Karpas-422 (cell line): ENCODE measurements around the gene BASP1. TPM values are rescaled to one million over a fixed set of nuclear protein-coding genes. Genes with fewer than 3 reads are reported as not detected.

Experiments
- DNase-seq: peaks from one replicate; pipeline ENCODE4 v3.0.0-alpha.2; 2015
- H2AFZ ChIP-seq: fragments of 200-600 bp; sonication (generic); 2 replicates; pipeline ENCODE4 v1.6.1; 2014; ENCODE audit warnings: antibody characterized with exemption, low read length, mixed read lengths
- H3K27ac ChIP-seq: fragments of 200-600 bp; sonication (generic); 2 replicates; pipeline ENCODE4 v1.5.1; 2014; ENCODE audit warnings: mild to moderate bottlenecking, low read length, moderate library complexity
- H3K27me3 ChIP-seq: fragments of 200-600 bp; sonication (generic); 2 replicates; pipeline ENCODE4 v1.6.1; 2014; ENCODE audit warnings: low read length, mixed read lengths
- H3K36me3 ChIP-seq: fragments of 200-600 bp; sonication (generic); 2 replicates; pipeline ENCODE4 v1.6.1; 2014; ENCODE audit warnings: low read length, mixed read lengths; ENCODE audit not compliant: insufficient read depth
- H3K4me1 ChIP-seq: fragments of 200-600 bp; sonication (generic); 2 replicates; pipeline ENCODE4 v1.6.1; 2014; ENCODE audit warnings: mild to moderate bottlenecking, low read length, mixed read lengths
- H3K4me2 ChIP-seq: fragments of 200-600 bp; sonication (generic); 2 replicates; pipeline ENCODE4 v1.6.1; 2014; ENCODE audit warnings: low read length, low read depth, mild to moderate bottlenecking; ENCODE audit not compliant: poor library complexity, severe bottlenecking
- H3K4me3 ChIP-seq: fragments of 200-600 bp; sonication (generic); 2 replicates; pipeline ENCODE4 v1.5.1; 2014; ENCODE audit warnings: mild to moderate bottlenecking, antibody characterized with exemption, low read length, mixed read lengths
- H3K79me2 ChIP-seq: fragments of 200-600 bp; sonication (generic); 2 replicates; pipeline ENCODE4 v1.6.1; 2014; ENCODE audit warnings: mild to moderate bottlenecking, low read length, mixed read lengths
- H3K9ac ChIP-seq: fragments of 200-600 bp; sonication (generic); 2 replicates; pipeline ENCODE4 v1.6.0; 2014; ENCODE audit warnings: low read length
- H3K9me2 ChIP-seq: fragments of 200-600 bp; sonication (generic), shearing (Covaris generic); replicated peaks from 2 replicates; pipeline ENCODE4 v1.6.0; 2014; ENCODE audit warnings: mild to moderate bottlenecking, low read length, moderate library complexity; ENCODE audit not compliant: insufficient read depth
- H3K9me3 ChIP-seq: fragments of 300-700, 200-600 bp; sonication (generic); 2 replicates; pipeline ENCODE4 v1.6.1; 2014; ENCODE audit warnings: low read length, mixed read lengths
- H4K20me1 ChIP-seq: fragments of 200-600 bp; sonication (generic); 2 replicates; pipeline ENCODE4 v1.6.1; 2014; ENCODE audit warnings: mild to moderate bottlenecking, antibody characterized with exemption, low read length, low read depth; ENCODE audit not compliant: insufficient read depth
- total RNA-seq: library from RNA; depleted of rRNA; stranded (reverse); fragments of >200 nt; shearing (Covaris generic); gene quantifications from 2 replicates; pipeline ENCODE4 v1.2.3, GENCODE V29; 2014; ENCODE audit warnings: low replicate concordance

Gene BASP1
- total RNA-seq, 1 experiment from 2014 or later, result 25.8 TPM

DNA sequence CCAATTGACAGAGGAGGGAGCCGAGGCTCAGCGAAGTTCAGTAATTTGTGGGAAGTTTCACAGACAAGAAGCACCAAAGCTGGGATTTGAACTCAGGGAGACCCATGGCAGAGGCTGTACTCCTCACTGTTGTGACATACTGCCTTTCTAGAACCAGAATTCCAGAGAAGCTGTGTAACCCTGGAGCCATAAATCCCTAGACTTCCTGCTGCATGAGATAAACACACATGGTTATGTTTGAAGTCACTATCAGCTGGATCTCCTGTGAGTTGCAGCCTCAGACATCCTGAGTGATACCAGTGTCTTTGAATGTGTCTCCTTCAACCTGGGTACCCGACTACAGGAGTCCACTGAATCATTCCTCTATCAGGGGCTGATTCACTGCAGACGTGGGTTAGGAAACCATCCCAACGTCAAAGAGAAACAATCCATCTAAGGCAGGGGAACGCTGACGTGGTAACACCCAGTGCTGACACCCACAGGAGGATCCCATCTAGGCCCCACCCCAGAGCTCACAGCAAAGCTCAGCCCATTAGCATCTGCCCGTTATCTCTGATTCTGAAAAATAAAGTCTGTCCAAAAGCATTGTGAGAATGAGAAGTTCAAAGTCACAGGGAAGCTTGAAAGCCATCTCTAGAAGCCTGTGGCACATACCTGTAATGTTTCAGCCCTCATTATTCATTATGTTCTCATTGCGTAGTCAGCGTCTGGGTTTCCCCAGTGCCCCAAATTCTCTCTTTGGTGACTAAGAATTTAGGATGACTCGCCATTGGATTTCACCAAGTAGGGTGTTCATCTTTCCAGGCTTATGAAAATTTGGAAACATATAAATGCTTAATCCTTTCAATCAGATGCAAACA lies 36.3 kb upstream of the BASP1 start:
- no peak overlapping the region for H3K4me3 ChIP-seq
- H3K27ac ChIP-seq, result no peak overlapping the region
- no peaks in the 10 kb centered on the region for H3K9me3 ChIP-seq
- 0 out of 2 replicates have a peak, but pooled peaks cover 2% of the 10 kb centered on the region for H3K27me3 ChIP-seq
- H4K20me1 ChIP-seq, result no peaks in the 10 kb centered on the region
- H3K36me3 ChIP-seq, result no peaks in the 10 kb centered on the region
- no peaks in the 10 kb centered on the region for H3K79me2 ChIP-seq
- no peaks in the 10 kb centered on the region for H3K4me1 ChIP-seq
- H2AFZ ChIP-seq, result no peak overlapping the region; the same call in 1 of the 2 replicates
- H3K9ac ChIP-seq, result no peak overlapping the region
- H3K4me2 ChIP-seq, result no peak overlapping the region
- DNase-seq, result no peak
- no peaks in the 10 kb centered on the region for H3K9me2 ChIP-seq

GRCh38 chr5:17182494-17182893 lies 34.9 kb upstream of the BASP1 start:
- no peak overlapping the region for H3K4me3 ChIP-seq
- H3K27me3 ChIP-seq, result 0 out of 2 replicates have a peak, but pooled peaks cover 2% of the 10 kb centered on the region
- no peaks in the 10 kb centered on the region for H3K79me2 ChIP-seq
- no peak for DNase-seq
- no peak overlapping the region for H3K9ac ChIP-seq
- no peak overlapping the region for H2AFZ ChIP-seq
- no peaks in the 10 kb centered on the region for H4K20me1 ChIP-seq
- no peaks in the 10 kb centered on the region for H3K36me3 ChIP-seq
- H3K4me1 ChIP-seq, result no peaks in the 10 kb centered on the region
- H3K9me2 ChIP-seq, result no peaks in the 10 kb centered on the region
- no peaks in the 10 kb centered on the region for H3K9me3 ChIP-seq
- H3K27ac ChIP-seq, result no peak overlapping the region
- H3K4me2 ChIP-seq, result no peak overlapping the region

DNA sequence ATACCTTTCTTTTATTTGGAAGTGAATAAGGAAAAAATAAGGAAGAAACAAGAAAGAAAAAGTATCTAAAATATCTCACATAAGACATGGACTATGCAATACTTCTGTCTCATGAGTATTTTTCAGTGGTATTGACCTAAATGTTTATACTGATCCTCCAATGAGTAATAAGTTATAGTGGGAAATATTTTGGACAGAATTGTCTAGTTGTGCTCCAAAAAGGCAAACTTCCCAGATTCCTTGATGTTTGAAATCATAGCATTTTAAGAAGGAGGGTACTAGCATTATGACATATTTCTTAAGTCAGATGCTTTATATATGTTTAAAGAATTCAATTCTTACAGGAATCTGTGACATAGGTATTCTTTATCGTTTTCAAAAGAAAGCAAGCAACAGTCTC lies 34.5 kb upstream of the BASP1 start:
- Histone ChIP-seq H2AFZ (no peak overlapping the region), H3K36me3 (no peaks in the 10 kb centered on the region), H3K9ac (no peak overlapping the region), H4K20me1 (no peaks in the 10 kb centered on the region), H3K27me3 (0 out of 2 replicates have a peak, but pooled peaks cover 2% of the 10 kb centered on the region), H3K9me2 (no peaks in the 10 kb centered on the region), H3K27ac (no peak overlapping the region), H3K79me2 (no peaks in the 10 kb centered on the region), H3K4me3 (no peak overlapping the region), H3K9me3 (no peaks in the 10 kb centered on the region), H3K4me2 (no peak overlapping the region), H3K4me1 (no peaks in the 10 kb centered on the region)
- DNase-seq, result no peak

GRCh38 chr5:17183831-17184230 lies 33.6 kb upstream of the BASP1 start:
- Histone ChIP-seq H2AFZ (no peak overlapping the region), H3K27me3 (no peaks in the 10 kb centered on the region), H3K9me3 (no peaks in the 10 kb centered on the region), H3K27ac (no peak overlapping the region), H3K36me3 (no peaks in the 10 kb centered on the region), H3K79me2 (no peaks in the 10 kb centered on the region), H3K9ac (no peak overlapping the region), H3K9me2 (no peaks in the 10 kb centered on the region), H3K4me1 (no peaks in the 10 kb centered on the region), H4K20me1 (no peaks in the 10 kb centered on the region), H3K4me3 (no peak overlapping the region), H3K4me2 (no peak overlapping the region)
- DNase-seq, result no peak

GRCh38 chr5:17184588-17184987 lies 32.8 kb upstream of the BASP1 start:
- H2AFZ ChIP-seq, result no peak overlapping the region
- H3K36me3 ChIP-seq, result no peaks in the 10 kb centered on the region
- H3K9me2 ChIP-seq, result no peaks in the 10 kb centered on the region

GRCh38 chr5:17185349-17185748 lies 32.1 kb upstream of the BASP1 start:
- Histone ChIP-seq H3K9me3 (no peaks in the 10 kb centered on the region), H2AFZ (no peak overlapping the region), H3K36me3 (no peaks in the 10 kb centered on the region), H3K9ac (no peak overlapping the region), H4K20me1 (no peaks in the 10 kb centered on the region), H3K9me2 (no peaks in the 10 kb centered on the region), H3K27ac (no peak overlapping the region), H3K4me2 (no peak overlapping the region), H3K27me3 (no peaks in the 10 kb centered on the region), H3K4me3 (no peak overlapping the region), H3K79me2 (no peaks in the 10 kb centered on the region), H3K4me1 (no peaks in the 10 kb centered on the region)
- no peak for DNase-seq

More at GRCh38 chr5:17184588-17184987, 32.8 kb upstream of the BASP1 start:
- H3K4me1 ChIP-seq, result no peaks in the 10 kb centered on the region
- H3K27ac ChIP-seq, result no peak overlapping the region
- no peak for DNase-seq
- no peaks in the 10 kb centered on the region for H3K79me2 ChIP-seq
- no peaks in the 10 kb centered on the region for H4K20me1 ChIP-seq
- H3K4me2 ChIP-seq, result no peak overlapping the region
- H3K4me3 ChIP-seq, result no peak overlapping the region
- H3K9me3 ChIP-seq, result no peaks in the 10 kb centered on the region
- no peak overlapping the region for H3K9ac ChIP-seq
- H3K27me3 ChIP-seq, result no peaks in the 10 kb centered on the region

DNA sequence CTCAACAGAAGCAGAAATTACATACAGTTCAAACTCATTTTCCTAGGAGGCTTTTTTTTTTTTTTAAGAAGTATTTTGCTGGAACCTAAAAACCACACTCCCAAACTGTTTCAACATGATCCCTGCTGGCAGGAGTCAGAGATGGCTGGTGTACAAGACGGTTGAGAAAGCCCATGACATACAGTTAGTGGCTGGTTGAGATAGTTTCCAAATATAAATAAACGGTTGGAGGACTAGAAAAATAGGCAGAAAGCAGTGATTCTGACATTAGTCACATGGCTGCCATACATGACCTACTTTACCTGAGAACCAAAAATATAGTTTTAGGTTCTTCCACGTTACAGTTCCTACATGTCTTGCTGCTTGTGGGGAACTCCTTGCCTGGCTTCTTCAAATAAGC lies 31.7 kb upstream of the BASP1 start:
- Histone ChIP-seq H3K27ac (no peak overlapping the region), H4K20me1 (no peaks in the 10 kb centered on the region), H3K9me2 (no peaks in the 10 kb centered on the region), H3K9me3 (no peaks in the 10 kb centered on the region), H3K4me3 (no peak overlapping the region), H3K4me2 (no peak overlapping the region), H3K4me1 (no peaks in the 10 kb centered on the region), H3K36me3 (no peaks in the 10 kb centered on the region), H3K27me3 (no peaks in the 10 kb centered on the region), H3K9ac (no peak overlapping the region), H3K79me2 (no peaks in the 10 kb centered on the region), H2AFZ (no peak overlapping the region)
- no peak for DNase-seq

GRCh38 chr5:17186256-17186655 lies 31.2 kb upstream of the BASP1 start:
- Histone ChIP-seq H4K20me1 (no peaks in the 10 kb centered on the region), H3K36me3 (no peaks in the 10 kb centered on the region), H3K9me3 (no peaks in the 10 kb centered on the region), H3K79me2 (no peaks in the 10 kb centered on the region), H3K27me3 (no peaks in the 10 kb centered on the region), H2AFZ (no peak overlapping the region), H3K4me2 (no peak overlapping the region), H3K9me2 (no peaks in the 10 kb centered on the region), H3K9ac (no peak overlapping the region), H3K4me1 (no peaks in the 10 kb centered on the region), H3K27ac (no peak overlapping the region), H3K4me3 (no peak overlapping the region)
- DNase-seq, result no peak
